Sigmoid colon (tissue), 7 donors: Measurements from ENCODE around the gene ASB2. TPM values are rescaled to one million over a fixed set of nuclear protein-coding genes. Genes with fewer than 3 reads are reported as not detected.

Experiments
- DNase-seq: peaks from one replicate; pipeline ENCODE4 v3.0.0-alpha.2; 2019
- H3K27ac ChIP-seq, 4 donors: fragments of 200-600 bp; sonication (generic); one replicate each; pipeline ENCODE4 v1.5.1; 2016 to 2019; ENCODE audit warnings: mild to moderate bottlenecking in 1 of 4
- H3K27me3 ChIP-seq, 3 donors: fragments of 200-600 bp; sonication (generic); one replicate each; pipeline ENCODE4 v1.5.1; 2019; ENCODE audit warnings: mild to moderate bottlenecking in 1 of 3
- H3K36me3 ChIP-seq, 4 donors: fragments of 200-600 bp; sonication (generic); one replicate each; pipeline ENCODE4 v1.5.1; 2016 to 2019
- H3K4me1 ChIP-seq, 4 donors: fragments of 200-600 bp; sonication (generic); one replicate each; pipeline ENCODE4 v1.5.1; 2017 to 2019
- H3K4me3 ChIP-seq, 4 donors: fragments of 200-600 bp; sonication (generic); one replicate each; pipeline ENCODE4 v1.5.1; 2017 to 2019; ENCODE audit warnings: mild to moderate bottlenecking in 2 of 4, moderate library complexity in 1 of 4
- H3K9me3 ChIP-seq, 4 donors: fragments of 200-600 bp in 3 of 4; sonication (generic) in 3 of 4; one replicate each; pipeline versions ENCODE4 v1.5.1 to v1.6.1; 2013 to 2019
- EP300 ChIP-seq, 4 donors: sonication (generic); formaldehyde crosslinking; IDR thresholded peaks; one replicate each; pipeline ENCODE4 v1.6.1; 2017; ENCODE audit warnings: antibody characterized with exemption in 4 of 4
- POLR2A ChIP-seq, 2 donors: fragments of 450-650 bp; IDR thresholded peaks; one replicate each; pipeline ENCODE4 v1.6.1; 2016; ENCODE audit warnings: antibody characterized with exemption in 2 of 2, mild to moderate bottlenecking in 2 of 2, moderate library complexity in 2 of 2
- POLR2AphosphoS5 ChIP-seq, 4 donors: sonication (generic); formaldehyde crosslinking; IDR thresholded peaks; one replicate each; pipeline ENCODE4 v1.6.1; 2017; ENCODE audit warnings: antibody characterized with exemption in 4 of 4
- WGBS, 2 donors: extraction: QIAGEN DNeasy Blood & Tissue Kit; methylation state at CpG; one replicate each; pipeline ENCODE4 v1.1.7; 2013; 5-methylcytosine and 5-hydroxymethylcytosine counted together
- intact Hi-C: fragments of 100-400 bp; cut with DNase I; formaldehyde crosslinking; loops from one replicate; pipeline ENCODE4 v1.15.1; 2023
- polyA plus RNA-seq, 3 donors: library from polyadenylated mRNA; stranded (reverse); fragments of 200-250 nt; gene quantifications; one replicate each; pipeline ENCODE4 v1.2.3, GENCODE V29; 2013
- total RNA-seq, 4 donors: library from RNA; depleted of rRNA; stranded (reverse); fragments of >200 nt; gene quantifications; one replicate each; pipeline ENCODE4 v1.1.0, GENCODE V29; 2016
- TF ChIP-seq, protein P1 (sequence below), 4 experiments: fragments of 450-650 bp in 3 of 4; fragments of 200-600 bp in 1 of 4; IDR thresholded peaks; one replicate each; pipeline ENCODE4 v1.5.1; 2016 to 2019; ENCODE audit warnings: antibody characterized with exemption in 4 of 4, mild to moderate bottlenecking in 3 of 4, moderate library complexity in 2 of 4
- donor health status: healthy with polysubstance abuse.
- donor health status: Bipolar disorder and iron deficiency.
- donor health status: healthy.

ASB2 gene
- total and polyA plus RNA-seq, 7 donors, result 1.2 to 178 (median 117) TPM

DNA sequence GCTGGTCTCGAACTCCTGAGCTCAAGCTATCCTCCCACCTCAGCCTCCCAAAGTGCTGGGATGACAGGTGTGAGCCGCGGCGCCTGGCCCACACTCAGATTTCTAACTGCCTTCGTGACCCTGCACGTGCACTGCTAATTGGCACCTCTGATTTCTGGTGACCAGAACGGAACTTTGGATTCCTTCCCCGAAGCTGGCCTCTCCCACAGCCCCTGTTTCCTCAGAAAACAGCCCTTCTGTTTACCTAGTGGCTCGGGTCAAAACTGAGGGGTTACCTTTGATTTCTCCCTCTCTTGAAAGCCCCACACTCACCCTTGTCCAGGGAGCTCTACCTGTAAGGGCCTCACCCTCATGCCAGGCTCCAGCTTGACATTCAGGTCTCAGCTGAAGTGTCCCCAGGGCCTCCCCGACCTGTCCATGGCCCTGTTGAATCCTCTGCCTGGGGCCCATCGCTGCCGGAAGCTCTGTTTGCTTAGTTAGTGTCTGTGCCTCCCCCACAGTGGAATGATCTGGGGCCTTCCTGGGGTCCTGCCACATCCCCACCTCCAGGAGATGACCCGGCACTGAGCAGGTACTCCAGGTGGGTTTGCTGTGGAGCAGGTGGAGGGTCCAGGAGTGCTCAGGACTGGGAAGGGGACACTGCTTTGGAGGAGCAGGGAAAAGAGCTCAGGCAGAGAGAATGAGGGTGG, 73.6 kb downstream of the ASB2 start:
- Histone ChIP-seq H3K4me1 (peaks cover 0 to 4% (median 0%) of the 10 kb centered on the region in 4 donors), H3K27me3 (peaks cover 0 to 11% (median 0%) of the 10 kb centered on the region in 3 donors), H3K9me3 (no peaks in the 10 kb centered on the region), H3K4me3 (no peak overlapping the region), H3K27ac (no peak overlapping the region), H3K36me3 (no peaks in the 10 kb centered on the region)
- WGBS, 2 donors, result 79 to 82% methylated on average over 13 of the region's 13 CpGs
- intact Hi-C loops, result no loop called here
- TF ChIP-seq, protein P1, sequence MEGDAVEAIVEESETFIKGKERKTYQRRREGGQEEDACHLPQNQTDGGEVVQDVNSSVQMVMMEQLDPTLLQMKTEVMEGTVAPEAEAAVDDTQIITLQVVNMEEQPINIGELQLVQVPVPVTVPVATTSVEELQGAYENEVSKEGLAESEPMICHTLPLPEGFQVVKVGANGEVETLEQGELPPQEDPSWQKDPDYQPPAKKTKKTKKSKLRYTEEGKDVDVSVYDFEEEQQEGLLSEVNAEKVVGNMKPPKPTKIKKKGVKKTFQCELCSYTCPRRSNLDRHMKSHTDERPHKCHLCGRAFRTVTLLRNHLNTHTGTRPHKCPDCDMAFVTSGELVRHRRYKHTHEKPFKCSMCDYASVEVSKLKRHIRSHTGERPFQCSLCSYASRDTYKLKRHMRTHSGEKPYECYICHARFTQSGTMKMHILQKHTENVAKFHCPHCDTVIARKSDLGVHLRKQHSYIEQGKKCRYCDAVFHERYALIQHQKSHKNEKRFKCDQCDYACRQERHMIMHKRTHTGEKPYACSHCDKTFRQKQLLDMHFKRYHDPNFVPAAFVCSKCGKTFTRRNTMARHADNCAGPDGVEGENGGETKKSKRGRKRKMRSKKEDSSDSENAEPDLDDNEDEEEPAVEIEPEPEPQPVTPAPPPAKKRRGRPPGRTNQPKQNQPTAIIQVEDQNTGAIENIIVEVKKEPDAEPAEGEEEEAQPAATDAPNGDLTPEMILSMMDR (IDR thresholded peaks at IDR 0.05), result no peak
- TF ChIP-seq POLR2A (IDR thresholded peaks at IDR 0.05) (no peak), POLR2AphosphoS5 (IDR thresholded peaks at IDR 0.05) (no peak)
- no peak for DNase-seq

DNA sequence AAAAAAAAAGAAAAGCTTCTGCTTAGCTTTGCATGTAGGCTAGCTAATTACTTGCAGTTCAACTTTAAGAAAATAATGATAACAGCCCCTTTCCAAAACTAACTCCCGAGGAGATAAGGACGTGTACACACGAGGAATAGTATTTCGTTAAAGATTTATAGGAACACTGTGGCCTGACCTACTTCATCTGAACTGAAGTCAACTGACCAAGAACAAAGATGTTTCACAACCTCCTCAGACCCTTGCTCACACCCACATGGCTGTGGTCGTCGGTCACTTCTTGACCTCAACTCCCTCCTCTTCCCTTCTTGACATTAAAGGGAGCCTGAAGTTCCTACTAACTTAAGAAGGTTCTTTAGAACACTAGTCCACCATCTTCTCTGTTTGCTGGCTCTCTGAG, 74.6 kb downstream of the ASB2 start:
- no peaks in the 10 kb centered on the region for H3K36me3 ChIP-seq
- peaks cover 0 to 11% (median 0%) of the 10 kb centered on the region in 3 donors for H3K27me3 ChIP-seq
- no peaks in the 10 kb centered on the region for H3K9me3 ChIP-seq
- no peak for DNase-seq
- TF ChIP-seq EP300 (IDR thresholded peaks at IDR 0.05), result no peak
- TF ChIP-seq, protein P1 (IDR thresholded peaks at IDR 0.05), result no peak
- TF ChIP-seq POLR2A (IDR thresholded peaks at IDR 0.05), result no peak
- TF ChIP-seq POLR2AphosphoS5 (IDR thresholded peaks at IDR 0.05), result no peak
- H3K27ac ChIP-seq, result no peak overlapping the region
- no peak overlapping the region for H3K4me3 ChIP-seq
- WGBS, 2 donors, result 18 to 55% methylated on average over 6 of the region's 6 CpGs
- H3K4me1 ChIP-seq, result peaks cover 0 to 4% (median 0%) of the 10 kb centered on the region in 4 donors
- intact Hi-C loops, result no loop called here

DNA sequence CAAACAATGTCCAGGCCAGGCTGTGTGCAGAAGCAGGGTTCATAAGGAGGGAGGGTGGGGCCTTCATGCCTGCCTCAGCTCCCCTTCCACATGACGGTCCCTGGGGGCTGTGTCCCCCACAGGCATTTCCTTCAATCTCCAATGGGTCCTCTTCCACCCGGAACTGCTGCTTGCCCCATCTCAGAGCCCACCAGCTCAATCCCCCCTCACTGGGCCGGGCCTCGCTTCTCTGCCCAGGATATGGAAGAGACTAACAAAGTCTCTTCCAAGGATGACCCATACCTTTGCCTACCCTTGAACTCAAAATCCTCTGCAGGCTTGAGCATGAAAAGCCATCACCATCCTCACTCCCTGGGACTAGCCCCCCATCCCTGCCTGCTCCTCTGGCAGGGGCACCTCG, 77.6 kb downstream of the ASB2 start:
- DNase-seq, result no peak
- H3K27ac ChIP-seq, result no peak overlapping the region
- WGBS, 2 donors, result 81 to 89% methylated on average over 5 of the region's 5 CpGs
- H3K4me3 ChIP-seq, result no peak overlapping the region
- TF ChIP-seq, protein P1 (IDR thresholded peaks at IDR 0.05), result no peak
- no peak for TF ChIP-seq POLR2A (IDR thresholded peaks at IDR 0.05)
- no peak for TF ChIP-seq POLR2AphosphoS5 (IDR thresholded peaks at IDR 0.05)
- no peak for TF ChIP-seq EP300 (IDR thresholded peaks at IDR 0.05)
- peaks cover 0 to 4% (median under 1%) of the 10 kb centered on the region in 4 donors for H3K4me1 ChIP-seq
- H3K27me3 ChIP-seq, result peaks cover 0 to 9% (median 0%) of the 10 kb centered on the region in 3 donors
- H3K9me3 ChIP-seq, result no peaks in the 10 kb centered on the region
- H3K36me3 ChIP-seq, result no peaks in the 10 kb centered on the region
- intact Hi-C loops, result no loop called here

DNA sequence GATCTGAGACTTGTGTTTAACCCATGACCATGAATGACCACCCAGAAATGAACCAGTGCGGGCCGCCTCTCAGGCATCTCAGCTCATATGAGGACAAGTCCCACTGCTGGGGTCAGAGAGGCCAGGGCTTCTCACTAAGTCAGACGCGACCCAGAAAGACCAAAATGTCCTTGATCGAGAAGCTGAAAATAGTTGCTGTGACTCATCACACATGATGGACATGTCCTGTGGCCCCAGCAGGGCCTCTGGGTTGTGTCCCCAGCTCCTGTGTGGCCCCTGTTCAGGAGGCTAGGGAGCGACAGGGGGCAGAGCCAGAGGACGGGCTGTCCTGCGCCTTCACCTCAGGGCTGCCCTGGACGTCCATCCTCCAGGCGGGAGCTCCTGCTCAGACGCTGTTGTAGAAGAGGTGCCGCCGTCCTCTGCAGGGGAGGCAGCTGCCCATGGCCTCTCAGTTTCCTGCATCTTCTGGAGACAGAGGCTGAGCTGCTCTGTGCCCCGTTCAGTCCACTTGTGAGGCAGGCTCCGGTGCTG, 78.2 kb downstream of the ASB2 start:
- Histone ChIP-seq H3K4me3 (no peak overlapping the region), H3K27me3 (peaks cover 0 to 3% (median 0%) of the 10 kb centered on the region in 3 donors), H3K4me1 (peaks cover 0 to 10% (median 5%) of the 10 kb centered on the region in 4 donors), H3K9me3 (no peaks in the 10 kb centered on the region), H3K36me3 (no peaks in the 10 kb centered on the region), H3K27ac (no peak overlapping the region)
- TF ChIP-seq POLR2AphosphoS5 (IDR thresholded peaks at IDR 0.05) (no peak), POLR2A (IDR thresholded peaks at IDR 0.05) (no peak), EP300 (IDR thresholded peaks at IDR 0.05) (no peak)
- TF ChIP-seq, protein P1 (IDR thresholded peaks at IDR 0.05), result no peak
- WGBS, 2 donors, result 89 to 90% methylated on average over 15 of the region's 15 CpGs
- intact Hi-C loops, result no loop called here
- DNase-seq, result no peak
